SK-N-MC (cell line): ENCODE data around the gene FXYD7.

Experiments used
- EZH2 ChIP-seq: fragments of 200-600 bp; sonication (generic); IDR thresholded peaks from one replicate; pipeline ENCODE4 v1.6.1; 2017; ENCODE audit warnings: antibody characterized with exemption
- POLR2AphosphoS5 ChIP-seq: IDR thresholded peaks from 2 replicates; pipeline ENCODE4 v1.6.1; 2012; ENCODE audit warnings: mild to moderate bottlenecking, low read depth, low read length, borderline replicate concordance

DNA sequence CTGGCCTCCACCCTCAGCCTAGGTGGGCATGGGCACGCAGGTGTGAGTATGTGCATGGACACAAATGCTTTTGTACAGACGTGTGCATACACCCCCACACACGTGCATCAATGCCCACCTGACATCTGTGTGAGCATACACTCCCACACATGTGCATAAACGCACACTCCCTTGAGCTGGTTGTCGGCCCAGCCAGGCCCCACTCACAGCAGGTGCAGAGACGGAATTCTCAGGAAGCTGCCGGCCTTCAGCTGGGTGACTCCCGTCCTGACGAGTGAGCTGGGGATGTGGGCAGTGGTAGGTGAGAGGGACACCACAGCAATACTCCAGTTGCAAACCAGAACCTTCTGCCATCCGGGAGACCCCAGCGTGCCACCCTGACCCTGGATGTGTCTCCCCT is 9.2 kb upstream of the FXYD7 start:
- TF ChIP-seq EZH2 (no peak), POLR2AphosphoS5 (no peak)
